Natural killer cell (primary cell): ENCODE measurements around the gene NPNT. TPM values are rescaled to one million over a fixed set of nuclear protein-coding genes. Genes with fewer than 3 reads are reported as not detected.

Experiments used
- ATAC-seq, 3 donors: fragments of 150-1000 bp in 2 of 3; fragments of 200-7000 bp in 1 of 3; cut with Tn5 transposase; 1 replicate in 1 of 3; 2 replicates in 2 of 3; pipeline ENCODE4 v1.10.0; 2021; ENCODE audit warnings: mild to moderate bottlenecking in 2 of 3, moderate library complexity in 2 of 3
- DNase-seq, 2 donors: peaks; one replicate each; pipeline versions ENCODE4 v3.0.0 to v3.0.0-alpha.2; 2013 to 2021; ENCODE audit warnings: mixed read lengths in 1 of 2
- H3K27ac ChIP-seq: one replicate; pipeline ENCODE4 v1.5.1; 2013; ENCODE audit warnings: mild to moderate bottlenecking, low read length
- H3K27me3 ChIP-seq: one replicate; pipeline ENCODE4 v1.6.1; 2013; ENCODE audit warnings: low read length; ENCODE audit not compliant: control insufficient read depth, insufficient read depth
- H3K36me3 ChIP-seq: one replicate; pipeline ENCODE4 v1.6.1; 2013; ENCODE audit warnings: low read length; ENCODE audit not compliant: control insufficient read depth, insufficient read depth
- H3K4me1 ChIP-seq: one replicate; pipeline ENCODE4 v1.6.1; 2013; ENCODE audit warnings: low read length; ENCODE audit not compliant: control insufficient read depth, insufficient read depth
- H3K4me3 ChIP-seq: one replicate; pipeline ENCODE4 v1.5.1; 2013; ENCODE audit warnings: low read length
- H3K9me3 ChIP-seq: one replicate; pipeline ENCODE4 v1.6.1; 2013; ENCODE audit warnings: low read length; ENCODE audit not compliant: control insufficient read depth, insufficient read depth
- H3K27ac Mint-ChIP-seq, 2 donors: one replicate each; pipeline ENCODE4 v1.8.0; 2022; ENCODE audit warnings: mild to moderate bottlenecking in 2 of 2, mixed read lengths in 2 of 2, moderate library complexity in 1 of 2
- H3K27me3 Mint-ChIP-seq, 2 donors: one replicate each; pipeline ENCODE4 v1.8.0; 2022; ENCODE audit warnings: low read depth in 2 of 2, mixed read lengths in 2 of 2
- H3K36me3 Mint-ChIP-seq: one replicate; pipeline ENCODE4 v1.8.0; 2022; ENCODE audit warnings: mixed read lengths
- H3K4me1 Mint-ChIP-seq, 2 donors: one replicate each; pipeline ENCODE4 v1.8.0; 2022; ENCODE audit warnings: mixed read lengths in 2 of 2
- H3K4me3 Mint-ChIP-seq: one replicate; pipeline ENCODE4 v1.8.0; 2022; ENCODE audit warnings: mild to moderate bottlenecking, moderate library complexity, mixed read lengths
- H3K9me3 Mint-ChIP-seq, 2 donors: one replicate each; pipeline ENCODE4 v1.8.0; 2022; ENCODE audit warnings: mixed read lengths in 2 of 2
- WGBS: methylation state at CpG from one replicate; pipeline ENCODE4 v1.1.7; 2013; ENCODE audit warnings: missing lambda C conversion rate; ENCODE audit not compliant: insufficient coverage; 5-methylcytosine and 5-hydroxymethylcytosine counted together
- intact Hi-C: fragments of 100-400 bp; cut with micrococcal nuclease; formaldehyde crosslinking; loops from one replicate; pipeline ENCODE4 v1.14.2; 2022
- total RNA-seq, 4 donors: library from RNA; stranded (reverse); fragments of 120-200 nt in 1 of 4; gene quantifications; one replicate each; pipeline versions ENCODE4 v1.2.3 to v1.2.4, GENCODE V29; 2013 to 2022
- TF ChIP-seq, protein P1 (sequence below): fragments of 200-600 bp; IDR thresholded peaks from one replicate; pipeline ENCODE4 v1.8.0; 2022; ENCODE audit warnings: antibody characterized with exemption

Gene NPNT
- total RNA-seq, 3 donors from 2014 or later (not counting 1 experiment from before 2014, with no cell fraction given), result not detected

GRCh38 chr4:105963461-105964400 is 68.5 kb downstream of the NPNT start:
- TF ChIP-seq, protein P1, sequence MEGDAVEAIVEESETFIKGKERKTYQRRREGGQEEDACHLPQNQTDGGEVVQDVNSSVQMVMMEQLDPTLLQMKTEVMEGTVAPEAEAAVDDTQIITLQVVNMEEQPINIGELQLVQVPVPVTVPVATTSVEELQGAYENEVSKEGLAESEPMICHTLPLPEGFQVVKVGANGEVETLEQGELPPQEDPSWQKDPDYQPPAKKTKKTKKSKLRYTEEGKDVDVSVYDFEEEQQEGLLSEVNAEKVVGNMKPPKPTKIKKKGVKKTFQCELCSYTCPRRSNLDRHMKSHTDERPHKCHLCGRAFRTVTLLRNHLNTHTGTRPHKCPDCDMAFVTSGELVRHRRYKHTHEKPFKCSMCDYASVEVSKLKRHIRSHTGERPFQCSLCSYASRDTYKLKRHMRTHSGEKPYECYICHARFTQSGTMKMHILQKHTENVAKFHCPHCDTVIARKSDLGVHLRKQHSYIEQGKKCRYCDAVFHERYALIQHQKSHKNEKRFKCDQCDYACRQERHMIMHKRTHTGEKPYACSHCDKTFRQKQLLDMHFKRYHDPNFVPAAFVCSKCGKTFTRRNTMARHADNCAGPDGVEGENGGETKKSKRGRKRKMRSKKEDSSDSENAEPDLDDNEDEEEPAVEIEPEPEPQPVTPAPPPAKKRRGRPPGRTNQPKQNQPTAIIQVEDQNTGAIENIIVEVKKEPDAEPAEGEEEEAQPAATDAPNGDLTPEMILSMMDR, result no peak
- Mint-ChIP-seq H3K36me3 (no peaks in the 10 kb centered on the region), H3K27ac (no peak overlapping the region), H3K27me3 (no peaks in the 10 kb centered on the region), H3K4me3 (no peak overlapping the region), H3K4me1 (no peaks in the 10 kb centered on the region), H3K9me3 (peaks cover 0 to 3% of the 10 kb centered on the region in 2 donors)
- Histone ChIP-seq H3K9me3 (no peaks in the 10 kb centered on the region), H3K36me3 (no peaks in the 10 kb centered on the region), H3K27me3 (no peaks in the 10 kb centered on the region), H3K27ac (no peak overlapping the region), H3K4me1 (no peaks in the 10 kb centered on the region), H3K4me3 (no peak overlapping the region)
- no peak for DNase-seq
- ATAC-seq, result no peak
- intact Hi-C loops, result no loop called here
- WGBS, result 91% methylated on average over 3 of the region's 3 CpGs

GRCh38 chr4:105965183-105965800 is 70.0 kb downstream of the NPNT start:
- H3K27me3 Mint-ChIP-seq, result no peaks in the 10 kb centered on the region
- Histone ChIP-seq H3K9me3 (no peaks in the 10 kb centered on the region), H3K27me3 (no peaks in the 10 kb centered on the region), H3K4me3 (no peak overlapping the region), H3K36me3 (no peaks in the 10 kb centered on the region), H3K4me1 (no peaks in the 10 kb centered on the region), H3K27ac (no peak overlapping the region)
- WGBS, result 83% methylated on average over 2 of the region's 6 CpGs
- no peak overlapping the region for H3K27ac Mint-ChIP-seq
- no peak for DNase-seq
- intact Hi-C loops, result no loop called here
- H3K36me3 Mint-ChIP-seq, result no peaks in the 10 kb centered on the region
- peaks cover 0 to 3% of the 10 kb centered on the region in 2 donors for H3K9me3 Mint-ChIP-seq
- no peak overlapping the region for H3K4me3 Mint-ChIP-seq
- no peaks in the 10 kb centered on the region for H3K4me1 Mint-ChIP-seq
- no peak for ATAC-seq
- TF ChIP-seq, protein P1, result no peak

DNA sequence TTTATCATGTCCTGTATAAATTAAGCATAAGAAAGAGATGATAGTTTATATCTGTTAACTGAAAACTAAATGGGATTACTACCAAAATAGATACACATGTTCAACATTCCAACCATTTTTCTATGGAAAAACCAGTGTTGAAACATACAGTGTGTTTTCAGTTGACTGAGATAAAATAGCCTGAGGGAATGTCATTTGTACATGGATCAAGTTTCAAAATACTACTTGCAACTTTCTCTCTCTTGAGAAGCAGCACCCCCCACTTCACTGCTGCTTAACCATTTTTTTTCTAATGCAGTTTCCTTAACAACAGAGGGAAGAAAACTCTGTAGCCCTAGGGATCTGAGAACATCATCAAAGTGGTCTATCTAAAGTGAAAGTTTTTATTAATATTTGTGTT is 70.8 kb downstream of the NPNT start:
- DNase-seq, result no peak
- no peaks in the 10 kb centered on the region for H3K9me3 ChIP-seq
- no peak overlapping the region for H3K27ac Mint-ChIP-seq
- peaks cover 0 to 3% of the 10 kb centered on the region in 2 donors for H3K9me3 Mint-ChIP-seq
- H3K36me3 ChIP-seq, result no peaks in the 10 kb centered on the region
- ATAC-seq, result no peak
- no peak overlapping the region for H3K4me3 ChIP-seq
- no peaks in the 10 kb centered on the region for H3K27me3 ChIP-seq
- intact Hi-C loops, result no loop called here
- no peaks in the 10 kb centered on the region for H3K4me1 Mint-ChIP-seq
- no peaks in the 10 kb centered on the region for H3K27me3 Mint-ChIP-seq
- H3K36me3 Mint-ChIP-seq, result no peaks in the 10 kb centered on the region
- H3K27ac ChIP-seq, result no peak overlapping the region
- no peak overlapping the region for H3K4me3 Mint-ChIP-seq
- no peaks in the 10 kb centered on the region for H3K4me1 ChIP-seq
- TF ChIP-seq, protein P1, result no peak
